Subcutaneous adipose tissue (tissue), 4 donors: Measurements from ENCODE around the gene AFF3. TPM values are rescaled to one million over a fixed set of nuclear protein-coding genes. Genes with fewer than 3 reads are reported as not detected.

Source experiments
- CTCF ChIP-seq: fragments of 450-650 bp; IDR thresholded peaks from one replicate; pipeline ENCODE4 v1.5.1; 2016; ENCODE audit warnings: low read depth, mild to moderate bottlenecking, control low read depth, antibody characterized with exemption, moderate library complexity
- total RNA-seq, 4 donors: library from RNA; depleted of rRNA; stranded (reverse); fragments of >200 nt; gene quantifications; one replicate each; pipeline ENCODE4 v1.1.0, GENCODE V29; 2016

AFF3 gene
- total RNA-seq, 4 donors from 2014 or later: 2.5 to 6.2 (median 5.6) TPM

DNA sequence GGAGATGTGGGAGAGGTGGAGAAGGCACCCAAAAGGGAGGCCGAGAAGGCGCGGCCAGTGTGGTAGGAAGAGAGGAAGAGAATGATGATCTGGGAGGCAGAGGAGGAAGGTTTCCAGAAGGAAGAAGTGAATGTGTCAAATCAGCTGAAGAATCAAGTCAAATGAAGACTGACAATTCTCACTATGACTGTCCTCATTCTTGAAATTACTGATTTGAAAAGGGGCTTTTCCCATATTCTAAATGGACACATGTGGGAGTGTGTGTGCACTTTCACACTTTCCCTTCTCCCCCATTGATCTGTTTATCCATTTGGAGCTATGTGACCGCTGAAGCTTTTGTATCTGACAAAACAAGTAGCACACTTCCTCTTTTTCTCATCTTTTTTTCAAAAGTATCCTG is 6.1 kb downstream of the AFF3 start:
- no peak for TF ChIP-seq CTCF

DNA sequence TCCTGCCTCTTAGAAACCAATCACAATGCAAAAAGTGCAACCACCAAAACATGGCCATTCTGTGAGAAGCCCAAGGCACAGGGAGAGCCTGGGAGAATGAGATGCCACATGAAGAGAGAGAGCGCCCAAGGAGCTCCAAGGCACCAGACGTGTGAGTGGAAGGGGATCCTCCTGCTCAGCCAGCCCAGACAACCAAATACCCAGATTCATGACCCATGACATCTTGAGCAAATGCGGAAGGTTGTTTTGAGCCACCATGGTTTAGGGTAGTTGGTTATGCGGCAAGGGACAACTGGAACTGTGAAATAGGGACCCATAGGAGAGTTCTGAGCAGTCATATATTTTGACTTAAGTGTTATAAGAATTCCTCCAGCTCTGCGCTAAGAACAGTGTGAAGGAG is 7.0 kb downstream of the AFF3 start:
- no peak for TF ChIP-seq CTCF

DNA sequence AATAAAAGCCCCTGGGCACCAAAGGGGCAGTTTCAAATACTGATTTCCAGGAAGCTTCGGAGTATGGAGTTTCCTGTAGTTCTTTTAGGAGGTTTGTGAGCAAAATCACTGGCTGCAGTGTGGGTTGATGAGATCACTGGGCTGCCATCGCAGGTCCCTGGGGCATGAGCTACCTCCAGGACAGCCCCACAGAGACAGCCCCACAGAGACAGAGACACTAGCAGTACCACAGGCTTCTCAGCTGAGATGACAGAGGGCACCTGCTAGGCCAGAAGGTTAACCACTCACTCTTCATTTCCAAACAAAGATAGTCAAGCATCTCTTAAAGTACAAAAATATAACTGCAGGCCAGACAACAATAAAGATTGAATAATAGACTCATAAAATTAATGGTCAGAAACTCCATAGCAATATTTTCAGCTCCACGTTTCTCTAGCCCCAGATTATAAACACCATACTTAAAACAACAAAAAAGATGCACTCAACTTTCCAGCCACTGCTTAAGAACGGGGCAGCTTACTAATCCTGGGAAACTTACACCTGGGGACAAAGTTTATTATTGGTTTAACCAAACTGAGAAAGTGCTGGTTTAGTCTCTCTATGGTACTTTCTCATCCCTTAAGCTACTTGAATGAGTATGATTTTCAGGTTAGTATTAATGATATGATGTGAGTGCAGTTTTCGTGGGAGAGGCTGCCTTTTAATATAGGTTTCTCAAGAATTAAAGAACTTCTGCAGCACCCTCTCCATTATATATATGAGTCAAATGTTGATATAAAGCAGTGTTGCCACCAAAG is 11.6 kb downstream of the AFF3 start:
- TF ChIP-seq CTCF: no peak

- TF ChIP-seq CTCF: no peak
Measured at GRCh38 chr2:100126897-100127401, 15.4 kb downstream of the AFF3 start.

DNA sequence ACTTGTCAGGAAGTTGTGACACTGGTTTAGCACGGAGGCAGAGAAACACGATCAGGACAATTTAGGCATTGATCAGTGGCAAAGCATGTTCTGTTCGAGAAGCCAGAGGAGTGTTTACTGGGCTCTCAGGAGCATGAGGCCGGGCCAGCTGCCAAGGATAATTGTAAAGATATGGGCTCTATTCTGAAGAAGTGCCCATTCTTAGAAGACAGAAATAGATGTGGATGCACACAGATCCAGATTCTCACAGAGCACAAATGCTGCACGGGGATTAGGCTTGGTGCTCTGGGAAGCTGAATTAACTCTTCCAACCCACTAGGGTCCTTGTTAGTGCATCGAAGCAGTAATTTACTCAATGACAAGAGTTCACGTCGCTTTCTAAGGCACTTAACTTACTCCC is 16.2 kb downstream of the AFF3 start:
- TF ChIP-seq CTCF: no peak

GRCh38 chr2:100125626-100126025 is 16.8 kb downstream of the AFF3 start:
- TF ChIP-seq CTCF: no peak

GRCh38 chr2:100124761-100125160 is 17.6 kb downstream of the AFF3 start:
- no peak for TF ChIP-seq CTCF
